Spleen (tissue), 7 donors: ENCODE data around the gene SCN4A.

Experiments
- POLR2A ChIP-seq, 3 donors: fragments of 450-650 bp; IDR thresholded peaks; one replicate each; pipeline ENCODE4 v1.5.1; 2017; ENCODE audit warnings: antibody characterized with exemption in 3 of 3, mild to moderate bottlenecking in 1 of 3
- POLR2AphosphoS5 ChIP-seq, 3 donors: sonication (generic); formaldehyde crosslinking; IDR thresholded peaks; one replicate each; pipeline ENCODE4 v1.5.1; 2017; ENCODE audit warnings: antibody characterized with exemption in 3 of 3
- TF ChIP-seq, protein P1 (sequence below), 11 experiments: fragments of 200-600 bp in 7 of 11; fragments of 450-650 bp in 4 of 11; sonication (generic) in 4 of 11; IDR thresholded peaks in 8 of 11; conservative IDR thresholded peaks in 3 of 11; 1 replicate in 7 of 11; 2 replicates in 4 of 11; pipeline versions ENCODE4 v1.4.0 to v1.8.0; 2016 to 2021; ENCODE audit warnings: antibody characterized with exemption in 11 of 11, inconsistent platforms in 4 of 11, mild to moderate bottlenecking in 1 of 11
- donor health status: DM: no; HTN: no; CAD: no; lungs with moderate emphysema.
- donor health status: DM: no; HTN: no; CAD: no.
- donor health status: DM: no; HTN: no; CAD: no.

DNA sequence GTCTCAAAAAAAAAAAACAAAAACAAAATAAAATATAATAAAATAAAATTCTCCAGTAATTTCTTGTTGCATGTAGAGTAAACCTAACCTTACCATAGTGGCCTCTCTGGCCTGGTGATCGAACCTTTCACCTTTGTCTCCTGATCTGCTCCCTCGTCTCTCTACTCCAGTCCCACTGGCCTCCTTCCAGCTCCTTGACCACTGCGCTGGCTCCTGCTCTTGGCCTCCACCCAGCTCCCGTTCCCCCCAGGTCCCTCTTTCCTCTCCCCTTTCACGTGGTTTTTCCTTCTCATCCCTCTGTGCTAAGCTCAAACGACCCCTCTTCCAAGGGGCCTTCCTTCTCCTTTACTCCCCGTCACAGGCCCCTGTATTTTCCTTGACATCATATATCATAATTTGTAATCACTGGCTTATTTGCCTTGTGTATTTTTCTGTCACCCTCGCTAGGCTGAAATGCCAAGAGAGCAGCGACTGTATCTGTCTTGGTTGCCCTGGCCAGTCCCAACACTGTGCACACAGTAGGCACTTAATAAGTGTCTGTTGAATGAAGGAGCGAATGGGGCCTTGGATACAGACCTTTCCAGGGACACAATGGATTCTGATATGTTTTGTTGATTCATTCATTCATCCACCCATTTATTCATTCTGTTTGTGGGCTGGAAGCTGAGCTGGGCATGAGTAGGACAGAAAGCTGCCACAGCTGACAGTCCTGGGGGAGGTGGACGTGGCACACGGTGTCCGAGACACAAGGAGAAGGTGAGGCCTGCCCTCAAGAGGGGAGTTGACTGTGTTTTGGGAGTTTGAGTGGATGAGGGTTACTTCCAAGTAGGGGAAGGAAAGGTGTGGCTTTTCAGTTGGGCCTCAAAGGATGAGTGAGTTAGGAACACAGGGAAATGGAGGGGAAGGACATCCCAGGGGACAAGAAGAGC lies 5.8 kb upstream of the SCN4A start:
- TF ChIP-seq POLR2A (IDR thresholded peaks at IDR 0.05) = no peak
- TF ChIP-seq, protein P1, sequence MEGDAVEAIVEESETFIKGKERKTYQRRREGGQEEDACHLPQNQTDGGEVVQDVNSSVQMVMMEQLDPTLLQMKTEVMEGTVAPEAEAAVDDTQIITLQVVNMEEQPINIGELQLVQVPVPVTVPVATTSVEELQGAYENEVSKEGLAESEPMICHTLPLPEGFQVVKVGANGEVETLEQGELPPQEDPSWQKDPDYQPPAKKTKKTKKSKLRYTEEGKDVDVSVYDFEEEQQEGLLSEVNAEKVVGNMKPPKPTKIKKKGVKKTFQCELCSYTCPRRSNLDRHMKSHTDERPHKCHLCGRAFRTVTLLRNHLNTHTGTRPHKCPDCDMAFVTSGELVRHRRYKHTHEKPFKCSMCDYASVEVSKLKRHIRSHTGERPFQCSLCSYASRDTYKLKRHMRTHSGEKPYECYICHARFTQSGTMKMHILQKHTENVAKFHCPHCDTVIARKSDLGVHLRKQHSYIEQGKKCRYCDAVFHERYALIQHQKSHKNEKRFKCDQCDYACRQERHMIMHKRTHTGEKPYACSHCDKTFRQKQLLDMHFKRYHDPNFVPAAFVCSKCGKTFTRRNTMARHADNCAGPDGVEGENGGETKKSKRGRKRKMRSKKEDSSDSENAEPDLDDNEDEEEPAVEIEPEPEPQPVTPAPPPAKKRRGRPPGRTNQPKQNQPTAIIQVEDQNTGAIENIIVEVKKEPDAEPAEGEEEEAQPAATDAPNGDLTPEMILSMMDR (IDR thresholded peaks at IDR 0.05 in 8 of 11, conservative IDR thresholded peaks at IDR 0.05 in 3 of 11) = no peak
- TF ChIP-seq POLR2AphosphoS5 (IDR thresholded peaks at IDR 0.05) = no peak
